ENCODE measurements around the gene CD244.

Gene CD244

DNA sequence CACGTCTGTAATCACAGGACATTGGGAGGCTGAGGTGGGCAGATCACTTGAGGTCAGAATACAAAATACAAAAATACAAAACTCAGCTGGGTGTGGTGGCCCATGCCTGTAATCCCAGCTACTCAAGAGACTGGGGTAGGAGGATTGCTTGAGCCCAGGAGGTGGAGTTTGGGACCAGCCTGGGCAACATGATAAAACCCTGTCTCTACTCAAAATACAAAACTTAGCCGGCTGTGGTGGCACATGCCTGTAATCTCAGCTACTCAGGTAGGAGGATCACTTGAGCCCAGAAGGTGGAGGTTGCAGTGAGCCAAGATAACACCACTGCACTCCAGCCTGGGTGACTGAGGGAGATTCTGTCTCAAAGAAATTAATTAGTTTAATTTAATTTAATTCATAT is 28.8 kb upstream of the CD244 start:
- DNase-seq (ENCODE audit: low spot score), result no peak
- Histone ChIP-seq H3K4me3 (ENCODE audit: severe bottlenecking) (no peak overlapping the region), H3K27me3 (ENCODE audit: insufficient read depth, poor library complexity, severe bottlenecking) (no peaks in the 10 kb centered on the region), H3K27ac (ENCODE audit: poor library complexity, severe bottlenecking) (no peak overlapping the region), H3K4me1 (ENCODE audit: insufficient read depth, poor library complexity, severe bottlenecking) (no peaks in the 10 kb centered on the region), H3K9me3 (ENCODE audit: severe bottlenecking) (no peaks in the 10 kb centered on the region), H3K36me3 (ENCODE audit: low read depth) (no peaks in the 10 kb centered on the region)
- TF ChIP-seq, protein P1, sequence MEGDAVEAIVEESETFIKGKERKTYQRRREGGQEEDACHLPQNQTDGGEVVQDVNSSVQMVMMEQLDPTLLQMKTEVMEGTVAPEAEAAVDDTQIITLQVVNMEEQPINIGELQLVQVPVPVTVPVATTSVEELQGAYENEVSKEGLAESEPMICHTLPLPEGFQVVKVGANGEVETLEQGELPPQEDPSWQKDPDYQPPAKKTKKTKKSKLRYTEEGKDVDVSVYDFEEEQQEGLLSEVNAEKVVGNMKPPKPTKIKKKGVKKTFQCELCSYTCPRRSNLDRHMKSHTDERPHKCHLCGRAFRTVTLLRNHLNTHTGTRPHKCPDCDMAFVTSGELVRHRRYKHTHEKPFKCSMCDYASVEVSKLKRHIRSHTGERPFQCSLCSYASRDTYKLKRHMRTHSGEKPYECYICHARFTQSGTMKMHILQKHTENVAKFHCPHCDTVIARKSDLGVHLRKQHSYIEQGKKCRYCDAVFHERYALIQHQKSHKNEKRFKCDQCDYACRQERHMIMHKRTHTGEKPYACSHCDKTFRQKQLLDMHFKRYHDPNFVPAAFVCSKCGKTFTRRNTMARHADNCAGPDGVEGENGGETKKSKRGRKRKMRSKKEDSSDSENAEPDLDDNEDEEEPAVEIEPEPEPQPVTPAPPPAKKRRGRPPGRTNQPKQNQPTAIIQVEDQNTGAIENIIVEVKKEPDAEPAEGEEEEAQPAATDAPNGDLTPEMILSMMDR (IDR thresholded peaks at IDR 0.05; ENCODE audit: poor library complexity, severe bottlenecking), result no peak
- ATAC-seq (ENCODE audit: low read depth), result no peak

DNA sequence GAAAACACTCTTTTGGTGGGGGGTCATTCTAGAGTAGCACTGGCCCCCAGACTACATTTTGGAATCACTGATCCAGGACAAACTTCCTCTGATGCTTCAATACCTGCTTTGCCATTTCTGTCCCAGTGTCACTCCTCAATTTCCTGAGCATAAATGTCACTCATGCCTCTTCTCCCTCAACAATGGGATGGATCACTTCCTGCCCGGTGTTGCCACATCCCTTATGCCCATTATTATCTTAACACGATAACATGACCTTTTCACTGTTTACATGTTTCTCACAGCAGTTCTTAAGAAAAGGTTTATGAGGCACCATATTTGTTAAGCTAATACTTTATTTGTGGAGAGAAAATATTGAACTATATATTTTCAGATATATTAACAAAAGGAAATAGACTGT is 26.2 kb upstream of the CD244 start:
- no peaks in the 10 kb centered on the region for H3K4me1 ChIP-seq (ENCODE audit: insufficient read depth, poor library complexity, severe bottlenecking)
- H3K9me3 ChIP-seq (ENCODE audit: severe bottlenecking), result no peaks in the 10 kb centered on the region
- H3K27me3 ChIP-seq (ENCODE audit: insufficient read depth, poor library complexity, severe bottlenecking), result no peaks in the 10 kb centered on the region
- TF ChIP-seq, protein P1 (IDR thresholded peaks at IDR 0.05; ENCODE audit: poor library complexity, severe bottlenecking), result no peak
- ATAC-seq (ENCODE audit: low read depth) (no peak), DNase-seq (ENCODE audit: low spot score) (no peak)
- H3K27ac ChIP-seq (ENCODE audit: poor library complexity, severe bottlenecking), result no peak overlapping the region
- no peaks in the 10 kb centered on the region for H3K36me3 ChIP-seq (ENCODE audit: low read depth)
- H3K4me3 ChIP-seq (ENCODE audit: severe bottlenecking), result no peak overlapping the region

DNA sequence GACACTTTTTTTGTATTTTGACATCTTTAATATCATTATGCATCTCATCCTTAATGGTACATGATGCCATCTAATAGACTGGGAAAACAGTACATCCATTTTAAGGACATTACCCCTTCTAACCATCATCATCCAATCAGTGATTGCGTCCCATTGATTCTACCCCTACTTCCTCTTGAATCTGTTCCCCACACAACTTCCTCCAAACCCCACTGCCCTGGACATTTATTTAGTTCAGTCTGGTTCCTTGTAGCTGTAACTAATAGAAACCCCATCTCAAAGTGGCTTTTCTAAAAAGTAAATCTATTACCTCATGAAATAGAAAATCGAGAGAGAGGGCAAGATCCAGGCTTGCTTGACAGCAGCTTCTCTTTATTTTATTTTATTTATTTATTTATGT is 24.4 kb upstream of the CD244 start:
- Histone ChIP-seq H3K27ac (ENCODE audit: poor library complexity, severe bottlenecking) (no peak overlapping the region), H3K27me3 (ENCODE audit: insufficient read depth, poor library complexity, severe bottlenecking) (no peaks in the 10 kb centered on the region), H3K36me3 (ENCODE audit: low read depth) (no peaks in the 10 kb centered on the region), H3K4me3 (ENCODE audit: severe bottlenecking) (no peak overlapping the region), H3K9me3 (ENCODE audit: severe bottlenecking) (no peaks in the 10 kb centered on the region), H3K4me1 (ENCODE audit: insufficient read depth, poor library complexity, severe bottlenecking) (no peaks in the 10 kb centered on the region)
- ATAC-seq (ENCODE audit: low read depth) (no peak), DNase-seq (ENCODE audit: low spot score) (no peak)
- TF ChIP-seq, protein P1 (IDR thresholded peaks at IDR 0.05; ENCODE audit: poor library complexity, severe bottlenecking), result no peak

DNA sequence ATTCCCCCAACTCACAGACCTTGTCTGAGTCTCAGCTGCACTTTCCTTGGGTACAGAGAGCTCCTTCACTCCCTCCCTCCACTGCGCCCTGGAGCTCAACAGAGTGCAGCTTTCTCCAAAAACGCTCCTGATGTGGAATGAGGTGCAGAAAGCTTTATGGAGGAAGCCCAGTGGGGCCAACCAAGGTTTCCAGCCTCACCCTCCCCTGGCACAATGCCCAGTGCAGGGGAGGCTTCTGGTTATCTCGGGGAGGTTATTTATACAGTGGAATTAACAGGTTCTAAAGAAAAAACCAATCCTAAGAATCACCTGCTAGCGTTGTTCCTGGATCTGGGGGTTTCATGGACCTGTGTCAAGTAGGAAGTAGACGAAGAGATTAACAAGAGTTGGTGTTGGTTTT is 22.4 kb upstream of the CD244 start, which contains the start of gene ITLN1:
TSS of gene ITLN1 (minus strand) at position 139 of the 400 bp plus-strand sequence. CDS start 303 bp downstream, outside the sequence.
- Histone ChIP-seq H3K9me3 (ENCODE audit: severe bottlenecking) (no peaks in the 10 kb centered on the region), H3K4me3 (ENCODE audit: severe bottlenecking) (no peak within 1 kb of the TSS), H3K4me1 (ENCODE audit: insufficient read depth, poor library complexity, severe bottlenecking) (no peaks in the 10 kb centered on the region), H3K27me3 (ENCODE audit: insufficient read depth, poor library complexity, severe bottlenecking) (no peaks in the 10 kb centered on the region), H3K36me3 (ENCODE audit: low read depth) (no peaks in the 10 kb centered on the region), H3K27ac (ENCODE audit: poor library complexity, severe bottlenecking) (no peak within 1 kb of the TSS)
- no peak for DNase-seq (ENCODE audit: low spot score)
- ATAC-seq (ENCODE audit: low read depth), result no peak
- TF ChIP-seq, protein P1 (IDR thresholded peaks at IDR 0.05; ENCODE audit: poor library complexity, severe bottlenecking), result no peak

DNA sequence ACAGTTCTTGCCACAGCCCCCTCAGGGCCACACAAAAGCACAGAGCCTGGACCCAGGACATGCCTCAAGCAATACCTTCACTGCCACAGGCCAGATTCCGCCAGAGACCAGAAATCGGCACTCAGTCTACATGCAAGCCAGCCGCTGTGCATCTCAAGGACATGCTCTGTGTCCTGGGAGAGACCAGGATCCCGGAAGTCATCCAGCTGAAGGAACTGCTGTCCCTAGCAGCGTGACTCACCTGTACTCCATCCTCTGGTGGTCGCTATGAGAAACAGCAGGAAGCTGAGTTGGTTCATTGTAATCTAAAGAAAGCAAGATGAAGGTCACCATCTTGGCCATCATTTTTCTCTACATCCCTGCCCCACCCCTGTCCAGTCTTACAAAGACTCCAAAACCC is 21.9 kb upstream of the CD244 start:
- H3K4me3 ChIP-seq (ENCODE audit: severe bottlenecking), result no peak overlapping the region
- H3K4me1 ChIP-seq (ENCODE audit: insufficient read depth, poor library complexity, severe bottlenecking), result no peaks in the 10 kb centered on the region
- H3K27me3 ChIP-seq (ENCODE audit: insufficient read depth, poor library complexity, severe bottlenecking), result no peaks in the 10 kb centered on the region
- ATAC-seq (ENCODE audit: low read depth) (no peak), DNase-seq (ENCODE audit: low spot score) (no peak)
- no peaks in the 10 kb centered on the region for H3K9me3 ChIP-seq (ENCODE audit: severe bottlenecking)
- no peak overlapping the region for H3K27ac ChIP-seq (ENCODE audit: poor library complexity, severe bottlenecking)
- TF ChIP-seq, protein P1 (IDR thresholded peaks at IDR 0.05; ENCODE audit: poor library complexity, severe bottlenecking), result no peak
- no peaks in the 10 kb centered on the region for H3K36me3 ChIP-seq (ENCODE audit: low read depth)
